Caco-2 (cell line): ENCODE measurements around the gene UBE2E2. TPM values are rescaled to one million over a fixed set of nuclear protein-coding genes. Genes with fewer than 3 reads are reported as not detected.

Experiments used
- BruUV-seq: library from RNA; stranded (reverse); fragments of 400-500 nt; replicated peaks from 2 replicates; lab custom pipeline; 2021; lab: Mats Ljungman, UMichigan
- CTCF ChIA-PET: fragments of 300-600 bp; sonication (Branson Sonifier 250); formaldehyde crosslinking; loops from one replicate; lab custom pipeline; 2022; ENCODE audit warnings: antibody characterized with exemption; lab: Charles Lee
- POLR2A ChIA-PET: fragments of 300-600 bp; sonication (Branson Sonifier 250); formaldehyde crosslinking; loops from one replicate; lab custom pipeline; 2022; ENCODE audit warnings: antibody characterized with exemption; lab: Charles Lee
- DNase-seq, 2 experiments: peaks; one replicate each; pipeline versions ENCODE4 v3.0.0 to v3.0.0-alpha.2; 2020 to 2022
- H3K27me3 ChIP-seq: replicated peaks from 2 replicates; pipeline ENCODE4 v1.6.0; 2011; ENCODE audit warnings: low read length; ENCODE audit not compliant: control insufficient read depth, insufficient read depth
- H3K36me3 ChIP-seq: 2 replicates; pipeline ENCODE4 v1.5.1; 2011; ENCODE audit warnings: low read length; ENCODE audit not compliant: control insufficient read depth, insufficient read depth
- H3K4me1 ChIP-seq: fragments of 250-450 bp; sonication (Bioruptor Pico); 2 replicates; pipeline ENCODE4 v1.5.1; 2020; ENCODE audit warnings: mild to moderate bottlenecking
- H3K4me3 ChIP-seq: 2 replicates; pipeline ENCODE4 v1.5.1; 2011; ENCODE audit warnings: low read depth, mild to moderate bottlenecking, control low read depth, low read length
- H3K9me3 ChIP-seq: fragments of 250-450 bp; sonication (Bioruptor Pico); 2 replicates; pipeline ENCODE4 v1.5.1; 2020; ENCODE audit warnings: mild to moderate bottlenecking, moderate library complexity
- H3K27ac Mint-ChIP-seq: one replicate; pipeline ENCODE4 v1.8.0; 2022; ENCODE audit warnings: mixed read lengths; ENCODE audit not compliant: unreplicated experiment
- H3K27me3 Mint-ChIP-seq: one replicate; pipeline ENCODE4 v1.8.0; 2022; ENCODE audit warnings: mixed read lengths; ENCODE audit not compliant: insufficient read depth, unreplicated experiment
- H3K36me3 Mint-ChIP-seq: one replicate; pipeline ENCODE4 v1.8.0; 2022; ENCODE audit warnings: mild to moderate bottlenecking, mixed read lengths; ENCODE audit not compliant: insufficient read depth, unreplicated experiment
- H3K4me1 Mint-ChIP-seq: one replicate; pipeline ENCODE4 v1.8.0; 2022; ENCODE audit warnings: low read depth, mixed read lengths; ENCODE audit not compliant: unreplicated experiment
- H3K4me3 Mint-ChIP-seq: one replicate; pipeline ENCODE4 v1.8.0; 2022; ENCODE audit warnings: mild to moderate bottlenecking, moderate library complexity, mixed read lengths; ENCODE audit not compliant: unreplicated experiment
- H3K9me3 Mint-ChIP-seq: one replicate; pipeline ENCODE4 v1.8.0; 2022; ENCODE audit warnings: mixed read lengths; ENCODE audit not compliant: unreplicated experiment
- CTCF ChIP-seq, 2 experiments: fragments of 200-600 bp in 1 of 2; IDR thresholded peaks; 1 replicate in 1 of 2; 2 replicates in 1 of 2; pipeline versions ENCODE4 v1.5.1 to v1.8.0; 2011 to 2022; ENCODE audit warnings: antibody characterized with exemption in 1 of 2, control low read depth in 1 of 2, inconsistent platforms in 1 of 2, low read depth in 1 of 2, low read length in 1 of 2, mild to moderate bottlenecking in 1 of 2, moderate library complexity in 1 of 2; ENCODE audit not compliant: insufficient read depth in 1 of 2, severe bottlenecking in 1 of 2, unreplicated experiment in 1 of 2
- intact Hi-C: fragments of 100-400 bp; cut with micrococcal nuclease; formaldehyde crosslinking; loops from one replicate; pipeline ENCODE4 v1.10.0; 2022; ENCODE audit not compliant: unreplicated experiment
- total RNA-seq: library from RNA; stranded (reverse); gene quantifications from 2 replicates; pipeline ENCODE4 v1.2.3, GENCODE V29; 2022

The UBE2E2 gene
- total RNA-seq, 1 experiment from 2014 or later: 83.8 TPM

- no peak overlapping the region for H3K27ac Mint-ChIP-seq
- Histone ChIP-seq H3K36me3 (no peaks in the 10 kb centered on the region), H3K4me3 (no peak overlapping the region), H3K27me3 (no peaks in the 10 kb centered on the region), H3K4me1 (0 out of 2 replicates have a peak, but pooled peaks cover 3% of the 10 kb centered on the region), H3K9me3 (no peaks in the 10 kb centered on the region)
- BruUV-seq: no TSS peak
- no peaks in the 10 kb centered on the region for H3K27me3 Mint-ChIP-seq
- ChIA-PET POLR2A (no interaction called here), CTCF (no interaction called here)
- intact Hi-C loops: no loop called here
- H3K36me3 Mint-ChIP-seq: no peaks in the 10 kb centered on the region
- H3K9me3 Mint-ChIP-seq: no peaks in the 10 kb centered on the region
- no peak overlapping the region for H3K4me3 Mint-ChIP-seq
- no peak for DNase-seq
- TF ChIP-seq CTCF (IDR thresholded peaks at IDR 0.05; ENCODE audit: insufficient read depth in 1 of 2, low read depth in 1 of 2, low read length in 1 of 2, severe bottlenecking in 1 of 2, unreplicated experiment in 1 of 2): no peak
- no peaks in the 10 kb centered on the region for H3K4me1 Mint-ChIP-seq
Observed at GRCh38 chr3:23389686-23390085, 186.6 kb downstream of the UBE2E2 start.

GRCh38 chr3:23390446-23390845, 187.3 kb downstream of the UBE2E2 start:
- H3K36me3 ChIP-seq: no peaks in the 10 kb centered on the region
- H3K9me3 ChIP-seq: no peaks in the 10 kb centered on the region
- Mint-ChIP-seq H3K4me3 (no peak overlapping the region), H3K27me3 (no peaks in the 10 kb centered on the region), H3K36me3 (no peaks in the 10 kb centered on the region), H3K9me3 (no peaks in the 10 kb centered on the region), H3K4me1 (no peaks in the 10 kb centered on the region), H3K27ac (no peak overlapping the region)
- no peak for TF ChIP-seq CTCF (IDR thresholded peaks at IDR 0.05; ENCODE audit: insufficient read depth in 1 of 2, low read depth in 1 of 2, low read length in 1 of 2, severe bottlenecking in 1 of 2, unreplicated experiment in 1 of 2)
- no peak overlapping the region for H3K4me3 ChIP-seq
- no peaks in the 10 kb centered on the region for H3K27me3 ChIP-seq
- intact Hi-C loops: no loop called here
- ChIA-PET CTCF (no interaction called here), POLR2A (no interaction called here)
- 0 out of 2 replicates have a peak, but pooled peaks cover 3% of the 10 kb centered on the region for H3K4me1 ChIP-seq
- DNase-seq: no peak
- no TSS peak for BruUV-seq

- intact Hi-C loops: no loop called here
- no peaks in the 10 kb centered on the region for H3K9me3 Mint-ChIP-seq
- no peaks in the 10 kb centered on the region for H3K27me3 ChIP-seq
- H3K27ac Mint-ChIP-seq: no peak overlapping the region
- no TSS peak for BruUV-seq
- H3K9me3 ChIP-seq: no peaks in the 10 kb centered on the region
- ChIA-PET POLR2A (no interaction called here), CTCF (no interaction called here)
- H3K27me3 Mint-ChIP-seq: no peaks in the 10 kb centered on the region
- TF ChIP-seq CTCF (IDR thresholded peaks at IDR 0.05; ENCODE audit: insufficient read depth in 1 of 2, low read depth in 1 of 2, low read length in 1 of 2, severe bottlenecking in 1 of 2, unreplicated experiment in 1 of 2): no peak
- no peak for DNase-seq
- H3K4me1 ChIP-seq: 0 out of 2 replicates have a peak, but pooled peaks cover 3% of the 10 kb centered on the region
- no peaks in the 10 kb centered on the region for H3K4me1 Mint-ChIP-seq
- no peaks in the 10 kb centered on the region for H3K36me3 ChIP-seq
- no peak overlapping the region for H3K4me3 ChIP-seq
- H3K36me3 Mint-ChIP-seq: no peaks in the 10 kb centered on the region
- H3K4me3 Mint-ChIP-seq: no peak overlapping the region
Observed at GRCh38 chr3:23390989-23391553, 187.9 kb downstream of the UBE2E2 start.
